Measurements from ENCODE around the gene ZCWPW1.
"Not testable (repeated sequence)": the region's sequence is repeated elsewhere in the genome, so short reads cannot be mapped to it uniquely, and the experiment has no call there.

The ZCWPW1 gene

DNA sequence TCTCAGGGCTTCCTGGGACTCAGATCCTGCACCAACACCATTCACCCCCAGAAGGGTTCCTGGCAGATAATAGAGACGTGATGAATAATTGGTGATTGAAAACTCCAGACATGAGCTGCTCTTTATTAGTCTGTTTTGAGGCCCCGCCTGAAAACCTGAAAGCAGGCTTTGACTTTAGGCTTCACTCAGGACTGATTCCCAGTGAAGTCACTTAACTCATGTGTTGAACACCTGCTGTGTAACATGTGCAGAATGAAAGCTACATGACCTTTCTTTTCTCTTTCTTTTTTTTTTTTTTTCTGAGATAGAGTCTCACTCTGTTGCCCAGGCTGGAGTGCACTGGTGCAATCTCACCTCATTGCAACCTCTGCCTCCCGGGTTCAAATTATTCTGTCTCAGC is 26.7 kb upstream of the ZCWPW1 start:
- DNase-seq, result no peak

GRCh38 chr7:100453854-100454253 is 25.4 kb upstream of the ZCWPW1 start:
- DNase-seq, result not testable (repeated sequence)

DNA sequence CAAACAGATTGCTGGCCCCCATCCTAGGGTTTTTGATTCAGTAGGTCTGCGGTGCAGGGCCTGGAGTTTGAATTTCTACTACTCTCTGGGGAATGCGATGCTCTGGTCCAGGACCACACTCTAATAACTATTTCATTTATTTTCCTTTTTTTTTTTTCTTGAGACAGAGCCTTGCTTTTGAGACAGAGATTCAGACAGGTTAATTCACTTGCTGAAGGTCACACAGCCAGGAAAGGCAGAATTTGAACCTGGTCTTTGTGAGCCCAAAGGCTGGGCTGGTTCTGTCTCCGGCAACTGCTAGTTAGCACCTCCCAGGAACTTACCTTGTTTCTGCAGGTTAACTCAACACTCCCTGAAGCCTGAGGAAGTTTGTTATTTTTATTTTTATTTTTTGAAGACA is 24.0 kb upstream of the ZCWPW1 start:
- DNase-seq, result no peak

DNA sequence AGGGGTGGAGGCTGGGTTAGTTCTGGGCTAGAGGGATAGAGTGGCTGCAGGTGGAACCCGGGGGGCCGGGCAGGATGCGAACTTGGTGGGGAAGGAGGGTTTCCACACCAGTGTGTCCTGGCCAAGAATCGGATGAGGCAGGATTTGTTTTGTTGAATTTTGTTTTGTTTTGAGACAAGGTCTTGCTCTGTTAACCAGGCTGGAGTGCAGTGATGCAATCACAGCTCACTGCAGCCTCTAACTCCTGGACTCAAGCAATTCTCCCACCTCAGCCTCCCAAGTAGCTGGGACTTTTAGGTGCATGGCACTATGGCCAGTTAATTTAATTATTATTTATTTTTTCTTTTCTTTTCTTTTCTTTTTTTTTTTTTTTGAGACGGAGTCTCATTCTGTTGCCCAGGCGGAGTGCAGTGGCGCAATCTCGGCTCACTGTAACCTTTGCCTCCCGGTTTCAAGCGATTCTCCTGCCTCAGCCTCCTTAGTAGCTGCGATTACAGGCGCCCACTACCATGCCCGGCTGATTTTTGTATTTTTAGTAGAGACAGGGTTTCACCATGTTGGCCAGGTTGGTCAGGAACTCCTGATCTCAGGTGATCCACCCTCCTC is 20.8 kb upstream of the ZCWPW1 start:
- no peak for DNase-seq

- DNase-seq, result not testable (repeated sequence)
Observed at GRCh38 chr7:100447363-100447762, 18.9 kb upstream of the ZCWPW1 start.

- DNase-seq, result no peak
Observed at GRCh38 chr7:100446040-100446439, 17.5 kb upstream of the ZCWPW1 start.

DNA sequence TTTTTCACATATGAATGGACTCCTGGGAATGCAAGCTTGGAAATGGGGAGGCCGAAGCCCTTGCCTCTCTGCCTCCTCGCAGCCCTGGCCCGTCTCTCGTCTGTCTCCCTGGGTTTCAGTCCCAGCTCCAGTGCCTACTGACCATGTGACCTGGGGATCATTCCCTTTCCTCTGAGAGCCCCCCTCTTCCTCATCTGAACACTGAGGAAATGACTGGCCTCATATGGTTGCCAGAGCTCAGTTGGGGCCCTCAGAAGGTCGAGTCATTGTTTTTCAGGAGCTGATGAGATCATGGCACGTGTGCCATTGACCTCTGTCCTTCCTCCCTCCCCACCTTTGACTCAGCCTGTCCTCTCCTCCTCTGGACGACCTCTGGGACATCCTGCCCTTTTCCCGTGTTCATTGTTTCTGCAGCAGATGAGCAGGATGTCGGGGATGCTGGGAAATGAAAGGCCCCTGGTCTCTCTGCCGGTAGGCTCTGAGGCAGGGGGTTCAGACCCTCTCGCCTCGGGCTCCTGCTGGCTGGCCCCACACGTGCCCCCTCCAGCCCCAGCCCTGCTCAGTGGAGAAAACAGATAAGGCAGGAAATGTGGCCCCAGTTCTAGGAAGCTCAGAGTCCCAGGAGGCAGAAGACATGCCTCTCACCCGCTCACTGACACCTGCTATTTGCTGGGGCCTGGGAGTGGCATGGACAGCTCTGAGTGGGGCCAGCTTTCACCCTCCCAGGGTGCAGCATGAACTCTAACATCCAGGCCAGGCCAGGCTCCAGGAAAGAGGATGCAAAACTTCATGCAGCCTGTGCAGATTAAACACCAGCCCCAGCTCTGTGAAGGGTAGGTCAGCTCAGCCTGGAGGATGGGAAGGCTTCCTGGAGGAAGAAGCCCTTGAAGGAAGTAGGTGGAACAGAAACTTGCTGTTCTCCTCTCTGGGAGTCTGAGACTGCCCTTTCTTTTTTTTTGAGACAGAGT is 16.1 kb upstream of the ZCWPW1 start:
- no peak for DNase-seq

- DNase-seq, result no peak
Observed at GRCh38 chr7:100443096-100443840, 14.8 kb upstream of the ZCWPW1 start.

DNA sequence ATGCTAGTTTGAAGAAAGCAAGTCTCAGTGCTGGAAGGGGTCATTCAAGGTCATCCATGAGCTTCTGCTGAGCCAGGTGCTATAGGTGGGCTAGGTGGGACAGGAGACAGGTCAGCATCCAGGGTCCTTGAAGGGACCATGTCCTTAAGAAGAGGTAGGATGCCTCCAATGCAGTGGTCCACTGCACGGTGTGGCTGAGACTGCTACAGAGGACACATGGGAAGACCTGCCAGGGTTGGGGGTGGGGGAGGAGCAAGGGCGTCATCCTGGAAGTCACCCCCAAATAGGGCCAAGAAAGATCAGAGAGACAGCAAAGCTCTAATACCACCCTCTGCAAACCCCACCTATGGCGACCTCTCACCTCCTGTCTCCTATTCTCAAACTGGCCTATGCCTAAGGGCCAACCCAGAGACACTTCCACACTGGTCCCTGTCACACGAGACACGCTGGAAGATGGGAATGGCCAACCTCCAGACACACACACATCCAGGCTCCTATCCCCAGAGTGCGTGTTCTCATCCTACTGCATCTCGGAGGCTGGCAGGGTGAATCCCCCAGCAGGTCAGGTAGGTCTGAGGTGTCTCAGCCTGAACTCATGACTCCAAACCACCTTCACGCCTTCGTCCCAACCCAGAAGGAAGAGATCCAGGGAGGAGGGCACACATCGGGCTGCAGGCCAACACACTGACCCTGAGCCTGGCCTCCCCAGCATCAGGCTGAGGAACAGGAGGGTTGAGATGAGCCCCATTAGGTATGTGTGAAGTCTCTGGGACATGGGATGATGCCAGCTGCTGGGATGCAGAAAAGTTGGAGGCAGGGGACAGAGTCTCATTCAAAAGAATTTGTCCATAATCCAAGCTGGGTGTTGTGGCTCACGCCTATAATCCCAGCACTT is 13.4 kb upstream of the ZCWPW1 start:
- DNase-seq, result no peak

GRCh38 chr7:100439244-100439643 is 10.7 kb upstream of the ZCWPW1 start:
- not testable (repeated sequence) for DNase-seq

- DNase-seq, result not testable (repeated sequence)
Observed at GRCh38 chr7:100438731-100439130, 10.2 kb upstream of the ZCWPW1 start.

DNA sequence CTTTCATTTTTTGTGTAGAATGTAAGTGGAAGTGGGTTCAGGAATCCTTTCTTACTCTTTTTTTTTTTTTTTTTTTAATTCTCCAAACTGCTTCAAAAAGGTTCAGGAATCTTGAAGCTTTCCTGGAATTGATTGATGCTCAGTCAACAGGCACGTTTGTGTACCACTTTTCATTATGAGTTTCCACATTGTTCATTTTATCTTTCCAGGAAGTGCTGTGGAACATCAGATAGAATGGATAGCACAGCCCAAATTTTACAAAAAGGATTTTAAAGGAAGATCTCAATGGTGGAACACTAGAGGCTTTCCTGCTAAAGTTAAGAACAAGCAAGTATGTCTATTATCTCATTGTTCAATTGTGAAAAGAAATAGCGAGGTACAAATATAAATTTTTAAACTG is 9.7 kb upstream of the ZCWPW1 start:
- DNase-seq, result no peak

- DNase-seq, result no peak
Observed at GRCh38 chr7:100437150-100438100, 8.9 kb upstream of the ZCWPW1 start.

DNA sequence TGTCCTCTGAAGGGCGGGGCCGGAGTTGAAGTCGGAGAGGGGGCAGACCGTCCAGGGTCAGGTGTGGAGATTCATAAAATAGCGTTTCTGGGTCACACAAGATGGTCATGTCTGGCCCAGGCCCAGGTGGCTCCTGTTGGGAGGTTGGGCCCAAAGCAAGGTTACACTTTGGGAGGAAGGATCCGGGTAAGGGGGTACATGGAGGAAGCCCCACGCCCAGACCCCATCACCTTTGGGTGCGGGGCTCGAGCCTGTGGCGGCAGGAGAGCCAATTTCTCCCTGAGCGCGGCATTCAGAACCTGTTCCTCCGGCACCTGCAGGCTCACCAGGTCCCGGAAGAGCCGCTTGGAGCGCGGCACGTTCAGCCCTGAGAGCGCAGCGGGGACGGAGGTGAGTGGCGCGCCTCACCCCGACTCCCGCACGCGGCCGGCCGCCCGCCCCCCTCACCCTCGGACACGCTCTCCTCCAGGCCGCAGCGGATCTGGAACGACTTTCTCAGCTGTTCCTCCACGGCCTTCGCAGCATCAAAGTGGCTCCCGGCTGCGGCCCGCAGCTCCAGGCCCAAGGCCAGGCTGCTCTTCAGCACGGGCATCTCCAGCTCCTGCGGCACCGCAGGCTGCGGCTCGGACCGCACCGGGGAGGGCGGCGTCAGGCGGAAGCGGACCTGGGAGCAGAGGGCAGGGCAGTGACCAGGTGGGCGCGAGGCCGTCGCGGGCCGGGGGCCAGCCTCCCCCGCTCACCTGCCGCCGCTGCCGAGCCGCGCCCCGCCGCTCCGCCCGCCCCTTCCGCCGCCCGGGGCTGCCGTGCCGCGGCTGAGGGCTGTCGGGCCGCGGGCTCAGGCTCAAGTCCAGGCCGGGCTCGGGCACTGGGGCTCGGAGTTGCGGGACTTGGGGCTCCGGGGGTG is 7.2 kb upstream of the ZCWPW1 start:
- no peak for DNase-seq

GRCh38 chr7:100434297-100435144 is 6.0 kb upstream of the ZCWPW1 start:
- no peak for DNase-seq

DNA sequence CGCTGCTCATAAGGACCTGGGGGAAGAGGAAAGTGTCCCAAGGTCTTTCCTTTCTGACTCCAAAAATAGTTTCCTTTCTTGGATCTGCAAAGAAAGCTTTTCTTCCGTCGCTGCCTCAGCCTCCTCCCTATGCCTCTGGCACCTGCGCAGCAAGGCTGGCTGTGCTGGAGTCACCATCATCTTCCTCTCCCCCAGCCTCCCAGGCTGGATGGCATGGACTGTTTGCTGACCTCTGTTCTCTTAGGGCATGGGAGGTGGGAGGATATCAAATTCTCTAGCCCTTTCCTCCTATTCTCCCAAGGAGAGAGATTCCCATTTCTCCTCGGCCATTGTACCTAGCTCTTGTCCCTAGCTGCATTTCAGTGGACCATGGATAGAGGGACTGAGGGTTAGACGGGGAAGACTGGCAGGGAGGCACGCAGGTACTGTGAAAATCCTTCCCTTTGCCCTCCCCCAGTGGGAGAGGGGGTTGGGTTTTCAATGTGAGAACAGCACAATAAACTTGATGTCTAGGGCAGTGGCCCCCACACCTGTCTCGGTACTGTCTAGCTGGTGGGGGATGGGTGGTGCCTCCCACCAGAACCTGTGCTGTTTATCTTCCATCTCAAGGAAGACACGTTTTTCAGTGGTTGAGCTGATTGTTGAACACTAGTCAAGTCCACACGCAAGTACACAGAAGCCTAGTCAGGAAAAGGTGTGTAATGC is 5.2 kb upstream of the ZCWPW1 start:
- DNase-seq, result no peak

- no peak for DNase-seq
Observed at GRCh38 chr7:100433276-100433591, 4.7 kb upstream of the ZCWPW1 start.

GRCh38 chr7:100432621-100433275 is 4.2 kb upstream of the ZCWPW1 start:
- DNase-seq, result no peak

Measured in cerebellar nuclear complex (tissue), 1 donor.